ENCODE results near the gene OSBPL2. TPM values are rescaled to one million over a fixed set of nuclear protein-coding genes. Genes with fewer than 3 reads are reported as not detected.
A peak's percentile ranks its signal among the peaks of the same experiment; 100 is the strongest.

OSBPL2 gene
- polyA plus RNA-seq, 1 donor = 35.7 TPM

DNA sequence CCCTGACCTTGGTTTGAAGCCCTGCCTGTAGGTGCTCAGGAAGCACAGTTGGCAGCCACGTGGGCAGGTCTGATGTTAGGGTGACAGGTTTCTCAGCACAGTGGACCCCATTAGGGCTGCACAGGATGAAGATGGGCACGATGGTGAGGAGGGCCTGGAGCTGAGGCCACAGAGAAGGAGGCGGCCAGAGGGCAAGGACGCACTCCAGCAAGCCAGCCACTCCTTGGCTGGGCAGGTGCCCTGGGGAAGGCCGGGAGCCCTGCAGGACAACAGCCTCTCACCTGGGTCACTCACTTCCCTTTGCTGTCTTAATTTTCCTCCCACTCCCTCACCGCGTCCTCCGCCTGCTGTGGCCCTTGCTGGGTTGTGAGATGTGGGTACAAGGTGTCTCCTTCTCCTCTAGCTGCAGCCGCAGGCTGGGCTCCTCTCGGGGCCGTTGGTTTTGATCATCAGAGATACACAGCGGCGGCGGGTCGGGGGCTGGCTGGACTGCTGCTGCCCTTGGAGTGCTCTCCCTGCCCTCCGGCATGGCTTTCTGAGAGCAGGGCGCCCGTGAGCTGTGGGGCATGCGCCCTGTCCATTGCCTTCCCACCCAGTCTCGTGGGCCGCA lies 5.7 kb downstream of the OSBPL2 start:
- Histone ChIP-seq H3K4me3 (ENCODE audit: low read length) (no peak overlapping the region), H3K4me1 (ENCODE audit: control insufficient read depth, insufficient read depth, low read length) (peaks cover 7% of the 10 kb centered on the region), H3K27me3 (ENCODE audit: control insufficient read depth, insufficient read depth, low read length) (no peaks in the 10 kb centered on the region), H3K36me3 (ENCODE audit: control insufficient read depth, insufficient read depth, low read length) (peaks cover 30% of the 10 kb centered on the region), H3K27ac (ENCODE audit: low read length) (no peak overlapping the region), H3K9me3 (ENCODE audit: control insufficient read depth, low read depth, low read length) (no peaks in the 10 kb centered on the region)
- no CpG with 5 or more reads among the region's 21 CpGs for WGBS (ENCODE audit: insufficient coverage, low lambda C conversion rate)
- DNase-seq = no peak

DNA sequence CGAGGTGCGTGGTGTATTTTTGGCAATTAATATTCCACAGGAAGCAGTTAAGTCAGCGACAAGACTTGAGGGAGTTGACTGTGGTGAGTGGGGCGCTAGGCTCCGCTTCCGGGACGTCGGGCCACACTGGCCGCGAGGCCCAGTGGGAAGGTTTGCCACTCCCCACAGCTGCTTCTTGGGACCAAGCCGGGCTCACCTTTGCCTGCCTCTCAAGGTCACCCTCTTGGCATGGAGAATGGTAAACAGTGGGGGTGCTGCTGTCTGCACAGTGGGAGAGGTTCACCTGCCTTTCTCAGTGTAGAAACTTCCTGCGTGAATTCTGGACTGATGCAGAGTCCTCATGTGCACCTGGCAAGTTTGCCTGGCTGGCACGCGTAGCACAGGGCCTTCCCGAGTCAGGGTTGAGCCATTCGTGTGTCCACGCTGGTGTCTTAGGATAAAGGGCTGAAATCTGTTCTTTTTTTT lies 6.4 kb downstream of the OSBPL2 start:
- Histone ChIP-seq H3K27ac (ENCODE audit: low read length) (no peak overlapping the region), H3K4me1 (ENCODE audit: control insufficient read depth, insufficient read depth, low read length) (peaks cover 5% of the 10 kb centered on the region)
- no CpG with 5 or more reads among the region's 17 CpGs for WGBS (ENCODE audit: insufficient coverage, low lambda C conversion rate)

DNA sequence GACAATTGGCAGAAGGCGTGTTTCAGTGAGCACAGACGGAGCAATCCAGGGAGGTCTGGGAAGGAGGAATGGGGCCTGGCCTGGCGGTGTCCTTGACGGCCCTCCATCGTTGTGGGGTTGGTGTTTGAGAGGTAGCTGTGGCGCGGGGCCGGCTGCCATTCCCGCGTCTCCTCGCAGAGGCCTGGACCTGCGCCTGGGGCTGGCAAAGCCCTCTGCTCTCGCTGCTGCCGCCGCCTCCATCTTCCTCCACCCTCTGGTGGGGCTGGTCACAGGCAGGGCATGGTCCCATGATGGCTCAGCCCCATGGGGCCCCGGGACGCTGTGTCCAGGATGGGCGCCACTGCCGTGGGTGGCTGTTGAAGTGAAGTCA lies 7.6 kb downstream of the OSBPL2 start:
- H3K9me3 ChIP-seq (ENCODE audit: control insufficient read depth, low read depth, low read length) = no peaks in the 10 kb centered on the region
- no peak for DNase-seq
- peaks cover 4% of the 10 kb centered on the region for H3K4me1 ChIP-seq (ENCODE audit: control insufficient read depth, insufficient read depth, low read length)
- no peaks in the 10 kb centered on the region for H3K27me3 ChIP-seq (ENCODE audit: control insufficient read depth, insufficient read depth, low read length)
- no CpG with 5 or more reads among the region's 19 CpGs for WGBS (ENCODE audit: insufficient coverage, low lambda C conversion rate)
- H3K27ac ChIP-seq (ENCODE audit: low read length) = no peak overlapping the region
- H3K36me3 ChIP-seq (ENCODE audit: control insufficient read depth, insufficient read depth, low read length) = peaks cover 28% of the 10 kb centered on the region
- no peak overlapping the region for H3K4me3 ChIP-seq (ENCODE audit: low read length)

More for the DNA sequence above, 6.4 kb downstream of the OSBPL2 start:
- Histone ChIP-seq H3K4me3 (ENCODE audit: low read length) (no peak overlapping the region), H3K9me3 (ENCODE audit: control insufficient read depth, low read depth, low read length) (no peaks in the 10 kb centered on the region), H3K36me3 (ENCODE audit: control insufficient read depth, insufficient read depth, low read length) (peaks cover 30% of the 10 kb centered on the region), H3K27me3 (ENCODE audit: control insufficient read depth, insufficient read depth, low read length) (no peaks in the 10 kb centered on the region)
- peak in 1 of 2 donors; percentile 18 for DNase-seq

DNA sequence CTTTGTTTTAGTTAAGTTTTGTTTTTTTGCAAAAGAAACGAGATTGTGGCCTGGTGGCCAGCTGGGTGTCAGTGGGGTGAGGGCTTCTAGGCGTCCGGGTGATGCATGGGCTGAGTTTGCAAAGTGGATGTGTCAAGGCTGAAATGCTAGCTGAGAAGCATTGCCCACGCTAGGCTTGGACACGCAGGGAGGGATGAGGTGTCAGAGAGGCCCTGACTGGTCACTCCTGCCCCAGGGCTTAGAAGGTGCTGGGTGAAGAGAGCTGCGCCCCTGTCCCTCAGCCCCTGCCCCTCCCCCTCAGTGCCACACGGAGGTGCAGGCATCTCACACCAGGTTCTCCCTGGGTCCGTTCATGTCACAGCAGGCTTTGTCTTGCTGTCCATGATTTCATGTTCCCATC lies 8.1 kb downstream of the OSBPL2 start:
- no peak for DNase-seq
- Histone ChIP-seq H3K36me3 (ENCODE audit: control insufficient read depth, insufficient read depth, low read length) (peaks cover 24% of the 10 kb centered on the region), H3K27ac (ENCODE audit: low read length) (no peak overlapping the region), H3K4me3 (ENCODE audit: low read length) (no peak overlapping the region), H3K4me1 (ENCODE audit: control insufficient read depth, insufficient read depth, low read length) (peaks cover 2% of the 10 kb centered on the region), H3K9me3 (ENCODE audit: control insufficient read depth, low read depth, low read length) (no peaks in the 10 kb centered on the region), H3K27me3 (ENCODE audit: control insufficient read depth, insufficient read depth, low read length) (no peaks in the 10 kb centered on the region)
- WGBS (ENCODE audit: insufficient coverage, low lambda C conversion rate) = no CpG with 5 or more reads among the region's 8 CpGs

DNA sequence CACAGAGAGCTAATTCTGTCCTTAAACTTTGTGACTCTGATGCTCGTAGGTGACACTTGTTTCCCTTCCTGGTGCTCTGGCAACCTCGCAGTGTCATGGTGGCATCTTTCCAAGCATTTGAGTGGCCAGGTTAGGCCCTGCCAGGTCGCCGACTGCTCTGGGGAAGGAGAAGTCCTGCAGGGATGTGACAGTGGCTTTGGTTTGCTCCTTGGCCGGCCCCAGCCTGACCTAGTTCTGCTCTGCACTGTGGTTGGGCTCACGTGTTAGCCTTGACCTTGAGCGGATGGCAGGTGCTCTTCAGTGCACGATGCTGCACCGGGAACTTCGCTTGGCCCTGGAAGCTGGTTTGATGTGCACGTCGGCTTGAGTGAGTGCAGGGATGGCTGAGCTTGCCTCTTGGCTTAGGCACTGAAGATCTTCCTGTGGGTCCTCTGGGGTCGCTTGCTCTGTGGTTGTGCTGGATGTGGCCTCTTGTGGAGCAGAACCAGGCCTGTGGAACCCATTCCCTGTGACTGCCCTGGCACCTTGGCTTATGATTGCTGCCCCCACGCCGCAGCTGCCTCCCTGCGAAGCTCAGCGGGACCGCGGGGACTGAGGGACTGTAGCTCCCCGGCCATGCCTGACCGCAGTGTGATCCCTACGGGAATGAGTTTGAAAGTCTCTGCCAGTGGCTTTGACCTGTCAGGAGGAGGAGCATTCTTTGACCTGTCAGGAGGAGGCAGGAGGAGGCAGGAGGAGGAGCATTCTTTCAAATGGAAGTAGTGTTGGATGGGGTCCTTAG lies 8.7 kb downstream of the OSBPL2 start:
- Histone ChIP-seq H3K4me3 (ENCODE audit: low read length) (no peak overlapping the region), H3K9me3 (ENCODE audit: control insufficient read depth, low read depth, low read length) (no peaks in the 10 kb centered on the region), H3K4me1 (ENCODE audit: control insufficient read depth, insufficient read depth, low read length) (no peaks in the 10 kb centered on the region), H3K36me3 (ENCODE audit: control insufficient read depth, insufficient read depth, low read length) (peaks cover 22% of the 10 kb centered on the region), H3K27ac (ENCODE audit: low read length) (no peak overlapping the region), H3K27me3 (ENCODE audit: control insufficient read depth, insufficient read depth, low read length) (no peaks in the 10 kb centered on the region)
- no peak for DNase-seq
- WGBS (ENCODE audit: insufficient coverage, low lambda C conversion rate) = no CpG with 5 or more reads among the region's 22 CpGs

DNA sequence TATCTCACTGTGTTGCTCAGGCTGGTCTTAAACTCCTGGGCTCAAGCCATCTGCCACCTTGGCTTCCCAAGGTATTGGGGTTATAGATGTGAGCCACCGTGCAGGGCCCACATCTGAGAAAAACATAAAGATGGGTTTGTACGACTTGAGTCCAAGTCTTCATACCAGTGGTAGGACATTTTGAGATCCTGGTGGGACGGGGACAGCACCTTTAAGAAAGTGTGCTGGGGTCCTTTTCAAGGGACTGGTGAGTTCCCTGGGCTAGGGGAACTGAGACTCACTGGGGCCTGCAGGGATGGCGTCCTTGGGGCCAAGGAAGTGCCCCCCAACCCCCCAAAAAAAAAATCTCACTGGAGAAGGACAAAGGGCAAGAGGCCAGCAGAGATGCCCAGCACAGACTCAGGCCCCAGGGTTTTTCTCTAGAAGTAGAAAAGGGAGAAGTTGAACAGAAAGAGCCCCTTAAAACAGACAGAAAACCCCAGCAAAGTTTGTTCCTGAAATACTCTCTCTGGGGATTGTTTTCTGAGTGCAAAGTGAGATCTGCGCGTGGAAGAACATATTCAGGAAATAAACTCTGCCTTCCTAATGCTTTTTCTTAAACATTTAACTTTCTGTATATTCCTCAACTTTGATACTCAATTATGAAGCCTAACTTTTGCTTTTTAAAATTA lies 10.7 kb downstream of the OSBPL2 start:
- no peaks in the 10 kb centered on the region for H3K27me3 ChIP-seq (ENCODE audit: control insufficient read depth, insufficient read depth, low read length)
- H3K27ac ChIP-seq (ENCODE audit: low read length) = no peak overlapping the region
- H3K36me3 ChIP-seq (ENCODE audit: control insufficient read depth, insufficient read depth, low read length) = peaks cover 17% of the 10 kb centered on the region
- WGBS (ENCODE audit: insufficient coverage, low lambda C conversion rate) = no CpG with 5 or more reads among the region's 6 CpGs
- H3K4me3 ChIP-seq (ENCODE audit: low read length) = no peak overlapping the region
- H3K4me1 ChIP-seq (ENCODE audit: control insufficient read depth, insufficient read depth, low read length) = no peaks in the 10 kb centered on the region
- no peaks in the 10 kb centered on the region for H3K9me3 ChIP-seq (ENCODE audit: control insufficient read depth, low read depth, low read length)
- DNase-seq = no peak

DNA sequence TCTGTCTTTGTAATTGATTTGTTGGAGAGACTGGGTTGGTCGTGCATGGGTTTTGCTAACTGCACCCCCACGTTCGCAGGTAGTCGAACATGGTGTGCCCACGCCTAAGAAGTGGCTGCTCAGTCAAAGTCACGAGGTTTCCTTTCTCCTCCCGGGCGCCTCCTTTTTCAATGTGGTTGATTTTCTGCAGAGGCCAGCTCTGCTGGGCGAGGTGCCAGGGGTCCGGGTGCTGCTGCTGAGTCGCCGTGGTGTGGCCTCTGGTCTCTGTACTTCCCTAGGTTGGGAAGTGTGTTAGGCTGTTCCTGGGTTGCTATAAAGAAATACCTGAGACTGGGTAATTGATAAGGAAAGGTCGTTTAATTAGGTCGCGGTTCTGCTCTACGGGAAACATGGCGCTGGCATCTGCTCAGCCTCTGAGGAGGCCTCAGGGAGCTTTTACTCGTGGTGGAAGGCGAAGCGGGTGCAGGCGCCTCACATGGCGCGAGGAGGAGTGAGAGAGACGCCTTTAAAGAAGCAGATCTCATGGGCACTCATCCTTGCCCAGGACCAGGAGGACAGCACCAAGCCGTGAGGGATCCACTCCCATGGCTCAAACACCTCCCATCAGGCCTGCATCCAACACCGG lies 14.1 kb downstream of the OSBPL2 start:
- no CpG with 5 or more reads among the region's 26 CpGs for WGBS (ENCODE audit: insufficient coverage, low lambda C conversion rate)
- peaks cover 22% of the 10 kb centered on the region for H3K36me3 ChIP-seq (ENCODE audit: control insufficient read depth, insufficient read depth, low read length)
- H3K4me1 ChIP-seq (ENCODE audit: control insufficient read depth, insufficient read depth, low read length) = no peaks in the 10 kb centered on the region
- no peak overlapping the region for H3K4me3 ChIP-seq (ENCODE audit: low read length)
- no peak overlapping the region for H3K27ac ChIP-seq (ENCODE audit: low read length)
- DNase-seq = no peak
- peaks cover 2% of the 10 kb centered on the region for H3K9me3 ChIP-seq (ENCODE audit: control insufficient read depth, low read depth, low read length)
- H3K27me3 ChIP-seq (ENCODE audit: control insufficient read depth, insufficient read depth, low read length) = no peaks in the 10 kb centered on the region

DNA sequence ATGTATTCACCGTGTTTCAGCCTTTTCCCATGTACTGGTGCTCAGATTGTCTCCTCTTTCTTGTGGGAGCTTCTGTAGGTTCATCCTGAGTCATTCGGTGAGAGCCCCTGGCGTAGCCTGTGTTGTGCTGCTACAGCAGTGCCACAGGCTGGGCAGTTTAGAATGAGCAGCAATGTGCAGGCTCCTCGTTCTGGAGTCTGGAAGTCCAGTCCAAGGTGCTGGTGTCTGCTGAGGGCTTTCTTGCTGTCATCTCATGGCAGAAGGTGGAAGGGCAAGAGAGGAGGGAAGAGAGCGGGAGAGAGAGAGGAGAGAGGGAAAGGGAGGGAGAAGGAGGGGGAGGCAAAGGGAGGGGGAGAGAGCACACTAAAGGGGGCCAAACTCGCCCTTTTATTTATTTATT lies 15.1 kb downstream of the OSBPL2 start:
- no peak overlapping the region for H3K4me3 ChIP-seq (ENCODE audit: low read length)
- no peak for DNase-seq
- H3K36me3 ChIP-seq (ENCODE audit: control insufficient read depth, insufficient read depth, low read length) = peaks cover 24% of the 10 kb centered on the region
- H3K27me3 ChIP-seq (ENCODE audit: control insufficient read depth, insufficient read depth, low read length) = no peaks in the 10 kb centered on the region
- no peaks in the 10 kb centered on the region for H3K4me1 ChIP-seq (ENCODE audit: control insufficient read depth, insufficient read depth, low read length)
- peaks cover 2% of the 10 kb centered on the region for H3K9me3 ChIP-seq (ENCODE audit: control insufficient read depth, low read depth, low read length)
- no peak overlapping the region for H3K27ac ChIP-seq (ENCODE audit: low read length)
- WGBS (ENCODE audit: insufficient coverage, low lambda C conversion rate) = 100% methylated on average over 1 of the region's 6 CpGs

DNA sequence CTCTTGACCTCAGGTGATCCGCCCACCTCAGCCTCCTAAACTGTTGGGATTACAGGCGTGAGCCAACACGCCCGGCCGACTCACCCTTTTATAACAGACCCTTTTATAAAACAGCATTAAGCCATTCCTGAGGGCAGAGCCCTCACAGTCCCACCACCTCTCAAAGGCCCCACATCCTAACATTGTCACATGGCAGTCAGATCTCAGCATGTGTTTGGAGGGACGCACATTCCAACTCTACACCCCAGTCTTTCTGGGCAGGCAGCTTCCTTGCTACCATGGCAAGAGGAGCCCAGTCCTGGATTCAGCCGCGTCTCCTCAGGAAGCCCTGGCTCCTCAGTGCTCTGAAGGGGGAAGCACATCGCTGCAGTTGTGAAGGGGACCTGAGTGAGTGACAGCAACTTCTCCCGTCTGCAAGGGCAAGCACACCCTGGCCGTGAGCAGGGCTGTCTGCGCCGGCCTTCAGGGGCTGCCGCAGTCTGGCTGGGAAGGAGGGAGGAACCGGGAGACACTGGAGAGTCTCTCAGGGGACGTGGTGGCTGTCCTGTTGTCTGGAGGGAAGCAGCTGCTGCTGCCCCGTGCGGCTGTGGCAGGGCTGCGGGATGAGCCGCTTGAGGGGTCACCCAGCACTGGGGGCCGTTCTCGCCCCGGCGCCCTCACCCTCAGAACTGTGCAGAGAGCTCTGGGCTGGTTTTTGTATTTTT lies 15.9 kb downstream of the OSBPL2 start:
- Histone ChIP-seq H3K9me3 (ENCODE audit: control insufficient read depth, low read depth, low read length) (peaks cover 2% of the 10 kb centered on the region), H3K27ac (ENCODE audit: low read length) (no peak overlapping the region), H3K27me3 (ENCODE audit: control insufficient read depth, insufficient read depth, low read length) (no peaks in the 10 kb centered on the region), H3K4me3 (ENCODE audit: low read length) (no peak overlapping the region), H3K4me1 (ENCODE audit: control insufficient read depth, insufficient read depth, low read length) (no peaks in the 10 kb centered on the region), H3K36me3 (ENCODE audit: control insufficient read depth, insufficient read depth, low read length) (peaks cover 31% of the 10 kb centered on the region)
- no CpG with 5 or more reads among the region's 24 CpGs for WGBS (ENCODE audit: insufficient coverage, low lambda C conversion rate)
- DNase-seq = no peak

DNA sequence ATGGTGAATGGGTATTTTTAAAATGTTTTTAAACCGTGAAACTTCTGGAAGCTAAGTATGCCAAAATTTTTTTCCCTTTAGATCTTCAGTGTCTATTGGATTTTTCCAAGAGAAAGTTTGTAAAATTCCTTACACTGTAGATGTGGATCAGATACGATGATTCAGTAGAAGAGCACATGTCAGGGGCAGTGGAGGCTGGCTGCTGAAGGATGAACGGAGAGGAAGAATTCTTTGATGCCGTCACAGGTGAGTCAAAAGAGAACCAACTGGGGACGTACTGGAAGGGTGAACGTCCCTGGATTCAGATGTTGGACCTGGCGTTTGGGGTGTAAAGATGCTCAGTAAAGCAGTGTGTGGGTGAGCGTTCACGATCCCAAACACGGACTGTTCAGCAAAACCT lies 17.7 kb downstream of the OSBPL2 start:
- H3K27ac ChIP-seq (ENCODE audit: low read length) = no peak overlapping the region
- no peaks in the 10 kb centered on the region for H3K4me1 ChIP-seq (ENCODE audit: control insufficient read depth, insufficient read depth, low read length)
- H3K9me3 ChIP-seq (ENCODE audit: control insufficient read depth, low read depth, low read length) = peaks cover 2% of the 10 kb centered on the region
- no peaks in the 10 kb centered on the region for H3K27me3 ChIP-seq (ENCODE audit: control insufficient read depth, insufficient read depth, low read length)
- peaks cover 47% of the 10 kb centered on the region for H3K36me3 ChIP-seq (ENCODE audit: control insufficient read depth, insufficient read depth, low read length)
- no peak for DNase-seq
- no peak overlapping the region for H3K4me3 ChIP-seq (ENCODE audit: low read length)
- 100% methylated on average over 1 of the region's 10 CpGs for WGBS (ENCODE audit: insufficient coverage, low lambda C conversion rate)
